Natural killer cell (primary cell): Measurements from ENCODE around the gene TNNT2. TPM values are rescaled to one million over a fixed set of nuclear protein-coding genes. Genes with fewer than 3 reads are reported as not detected.
A peak's percentile ranks its signal among the peaks of the same experiment; 100 is the strongest.

Source experiments
- ATAC-seq, 3 donors: fragments of 150-1000 bp in 2 of 3; fragments of 200-7000 bp in 1 of 3; cut with Tn5 transposase; 1 replicate in 1 of 3; 2 replicates in 2 of 3; pipeline ENCODE4 v1.10.0; 2021; ENCODE audit warnings: mild to moderate bottlenecking in 2 of 3, moderate library complexity in 2 of 3
- DNase-seq, 2 donors: peaks; one replicate each; pipeline versions ENCODE4 v3.0.0 to v3.0.0-alpha.2; 2013 to 2021; ENCODE audit warnings: mixed read lengths in 1 of 2
- H3K27ac ChIP-seq: one replicate; pipeline ENCODE4 v1.5.1; 2013; ENCODE audit warnings: mild to moderate bottlenecking, low read length
- H3K27me3 ChIP-seq: one replicate; pipeline ENCODE4 v1.6.1; 2013; ENCODE audit warnings: low read length; ENCODE audit not compliant: control insufficient read depth, insufficient read depth
- H3K36me3 ChIP-seq: one replicate; pipeline ENCODE4 v1.6.1; 2013; ENCODE audit warnings: low read length; ENCODE audit not compliant: control insufficient read depth, insufficient read depth
- H3K4me1 ChIP-seq: one replicate; pipeline ENCODE4 v1.6.1; 2013; ENCODE audit warnings: low read length; ENCODE audit not compliant: control insufficient read depth, insufficient read depth
- H3K4me3 ChIP-seq: one replicate; pipeline ENCODE4 v1.5.1; 2013; ENCODE audit warnings: low read length
- H3K9me3 ChIP-seq: one replicate; pipeline ENCODE4 v1.6.1; 2013; ENCODE audit warnings: low read length; ENCODE audit not compliant: control insufficient read depth, insufficient read depth
- H3K27ac Mint-ChIP-seq, 2 donors: one replicate each; pipeline ENCODE4 v1.8.0; 2022; ENCODE audit warnings: mild to moderate bottlenecking in 2 of 2, mixed read lengths in 2 of 2, moderate library complexity in 1 of 2
- H3K27me3 Mint-ChIP-seq, 2 donors: one replicate each; pipeline ENCODE4 v1.8.0; 2022; ENCODE audit warnings: low read depth in 2 of 2, mixed read lengths in 2 of 2
- H3K36me3 Mint-ChIP-seq: one replicate; pipeline ENCODE4 v1.8.0; 2022; ENCODE audit warnings: mixed read lengths
- H3K4me1 Mint-ChIP-seq, 2 donors: one replicate each; pipeline ENCODE4 v1.8.0; 2022; ENCODE audit warnings: mixed read lengths in 2 of 2
- H3K4me3 Mint-ChIP-seq: one replicate; pipeline ENCODE4 v1.8.0; 2022; ENCODE audit warnings: mild to moderate bottlenecking, moderate library complexity, mixed read lengths
- H3K9me3 Mint-ChIP-seq, 2 donors: one replicate each; pipeline ENCODE4 v1.8.0; 2022; ENCODE audit warnings: mixed read lengths in 2 of 2
- WGBS: methylation state at CpG from one replicate; pipeline ENCODE4 v1.1.7; 2013; ENCODE audit warnings: missing lambda C conversion rate; ENCODE audit not compliant: insufficient coverage; 5-methylcytosine and 5-hydroxymethylcytosine counted together
- intact Hi-C: fragments of 100-400 bp; cut with micrococcal nuclease; formaldehyde crosslinking; loops from one replicate; pipeline ENCODE4 v1.14.2; 2022
- total RNA-seq, 4 donors: library from RNA; stranded (reverse); fragments of 120-200 nt in 1 of 4; gene quantifications; one replicate each; pipeline versions ENCODE4 v1.2.3 to v1.2.4, GENCODE V29; 2013 to 2022
- TF ChIP-seq, protein P1 (sequence below): fragments of 200-600 bp; IDR thresholded peaks from one replicate; pipeline ENCODE4 v1.8.0; 2022; ENCODE audit warnings: antibody characterized with exemption

Gene TNNT2
- total RNA-seq, 3 donors from 2014 or later (not counting 1 experiment from before 2014, with no cell fraction given): not detected

GRCh38 chr1:201313086-201313485, 64.4 kb downstream of the TNNT2 start:
- Mint-ChIP-seq H3K4me3 (no peak overlapping the region), H3K27me3 (peaks cover 0 to 30% of the 10 kb centered on the region in 2 donors), H3K36me3 (no peaks in the 10 kb centered on the region), H3K27ac (no peak overlapping the region), H3K4me1 (no peaks in the 10 kb centered on the region), H3K9me3 (no peaks in the 10 kb centered on the region)
- no peak overlapping the region for H3K27ac ChIP-seq
- no peak overlapping the region for H3K4me3 ChIP-seq
- peaks cover 9% of the 10 kb centered on the region for H3K4me1 ChIP-seq
- H3K9me3 ChIP-seq: no peaks in the 10 kb centered on the region
- DNase-seq: no peak
- intact Hi-C loops: no loop called here
- H3K27me3 ChIP-seq: no peaks in the 10 kb centered on the region
- 90% methylated on average over 16 of the region's 16 CpGs for WGBS
- H3K36me3 ChIP-seq: no peaks in the 10 kb centered on the region
- ATAC-seq: no peak
- TF ChIP-seq, protein P1, sequence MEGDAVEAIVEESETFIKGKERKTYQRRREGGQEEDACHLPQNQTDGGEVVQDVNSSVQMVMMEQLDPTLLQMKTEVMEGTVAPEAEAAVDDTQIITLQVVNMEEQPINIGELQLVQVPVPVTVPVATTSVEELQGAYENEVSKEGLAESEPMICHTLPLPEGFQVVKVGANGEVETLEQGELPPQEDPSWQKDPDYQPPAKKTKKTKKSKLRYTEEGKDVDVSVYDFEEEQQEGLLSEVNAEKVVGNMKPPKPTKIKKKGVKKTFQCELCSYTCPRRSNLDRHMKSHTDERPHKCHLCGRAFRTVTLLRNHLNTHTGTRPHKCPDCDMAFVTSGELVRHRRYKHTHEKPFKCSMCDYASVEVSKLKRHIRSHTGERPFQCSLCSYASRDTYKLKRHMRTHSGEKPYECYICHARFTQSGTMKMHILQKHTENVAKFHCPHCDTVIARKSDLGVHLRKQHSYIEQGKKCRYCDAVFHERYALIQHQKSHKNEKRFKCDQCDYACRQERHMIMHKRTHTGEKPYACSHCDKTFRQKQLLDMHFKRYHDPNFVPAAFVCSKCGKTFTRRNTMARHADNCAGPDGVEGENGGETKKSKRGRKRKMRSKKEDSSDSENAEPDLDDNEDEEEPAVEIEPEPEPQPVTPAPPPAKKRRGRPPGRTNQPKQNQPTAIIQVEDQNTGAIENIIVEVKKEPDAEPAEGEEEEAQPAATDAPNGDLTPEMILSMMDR: no peak

- Histone ChIP-seq H3K27ac (no peak overlapping the region), H3K9me3 (no peaks in the 10 kb centered on the region), H3K36me3 (no peaks in the 10 kb centered on the region), H3K27me3 (no peaks in the 10 kb centered on the region), H3K4me1 (peaks cover 9% of the 10 kb centered on the region), H3K4me3 (no peak overlapping the region)
- Mint-ChIP-seq H3K4me3 (no peak overlapping the region), H3K27ac (no peak overlapping the region), H3K36me3 (no peaks in the 10 kb centered on the region), H3K9me3 (no peaks in the 10 kb centered on the region), H3K27me3 (peaks cover 0 to 31% of the 10 kb centered on the region in 2 donors), H3K4me1 (no peaks in the 10 kb centered on the region)
- no peak for ATAC-seq
- no peak for DNase-seq
- 91% methylated on average over 7 of the region's 7 CpGs for WGBS
- intact Hi-C loops: no loop called here
- TF ChIP-seq, protein P1: no peak
Measured at GRCh38 chr1:201312298-201312697, 65.2 kb downstream of the TNNT2 start.

DNA sequence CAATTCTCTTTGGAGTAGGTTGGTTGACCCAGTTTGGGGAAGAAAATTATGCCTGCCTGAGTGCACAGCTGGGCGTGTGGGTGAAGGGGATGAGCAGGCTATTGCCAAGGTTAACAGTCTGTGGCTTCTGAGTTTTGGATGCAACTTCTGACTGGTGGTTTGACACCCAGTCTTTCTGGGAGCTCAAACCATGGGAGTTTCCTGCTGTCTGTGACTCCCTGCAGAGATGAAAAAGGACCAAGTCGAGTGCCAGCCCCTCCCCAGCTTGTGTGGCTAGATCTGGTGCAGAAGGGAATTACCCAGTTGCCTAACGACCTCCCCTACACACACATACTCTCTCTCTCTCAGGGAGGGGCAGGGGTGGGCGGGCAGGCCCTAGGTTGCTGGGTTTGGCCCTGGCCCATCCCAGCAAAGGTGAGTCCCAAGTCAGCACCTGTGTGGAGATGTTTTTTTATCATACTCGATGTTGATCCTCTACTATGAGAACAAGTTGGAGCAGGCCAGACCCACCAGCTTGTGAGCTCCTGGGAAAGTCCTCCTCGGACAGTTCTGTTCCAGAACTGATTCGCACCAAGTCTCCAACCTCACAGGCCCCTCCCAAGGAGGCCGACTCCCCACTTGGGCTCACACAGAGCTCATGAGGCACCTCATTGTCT, 66.0 kb downstream of the TNNT2 start:
- Histone ChIP-seq H3K27me3 (no peaks in the 10 kb centered on the region), H3K36me3 (no peaks in the 10 kb centered on the region), H3K4me1 (peaks cover 9% of the 10 kb centered on the region), H3K4me3 (no peak overlapping the region), H3K9me3 (no peaks in the 10 kb centered on the region), H3K27ac (no peak overlapping the region)
- no peaks in the 10 kb centered on the region for H3K36me3 Mint-ChIP-seq
- WGBS: 67% methylated on average over 6 of the region's 8 CpGs
- TF ChIP-seq, protein P1: no peak
- ATAC-seq (peak in 1 of 3 donors; percentile 36), DNase-seq (peak in 1 of 2 donors; percentile 36)
- peaks cover 0 to 28% of the 10 kb centered on the region in 2 donors for H3K27me3 Mint-ChIP-seq
- no peak overlapping the region for H3K27ac Mint-ChIP-seq
- no peaks in the 10 kb centered on the region for H3K4me1 Mint-ChIP-seq
- intact Hi-C loops: no loop called here
- no peak overlapping the region for H3K4me3 Mint-ChIP-seq
- no peaks in the 10 kb centered on the region for H3K9me3 Mint-ChIP-seq

DNA sequence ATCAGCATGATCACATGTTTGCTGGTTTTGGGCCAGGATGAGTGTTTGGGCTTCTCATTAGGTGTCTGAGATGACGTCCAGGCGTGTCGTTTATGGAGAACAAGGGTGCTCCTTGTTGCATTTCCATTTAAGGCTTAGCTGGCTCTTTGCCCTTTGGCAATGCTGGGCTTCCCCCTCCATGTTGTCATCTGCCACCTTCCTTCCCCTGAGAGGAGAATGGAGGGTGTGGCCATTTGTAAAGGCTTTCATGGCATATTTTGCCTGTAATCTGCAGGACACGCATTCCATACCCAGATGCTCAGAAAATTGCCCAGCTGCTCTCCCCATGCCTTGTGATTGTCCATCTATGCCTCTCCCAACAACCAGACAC, 66.5 kb downstream of the TNNT2 start:
- TF ChIP-seq, protein P1: no peak
- Mint-ChIP-seq H3K36me3 (no peaks in the 10 kb centered on the region), H3K9me3 (no peaks in the 10 kb centered on the region), H3K4me3 (no peak overlapping the region), H3K27ac (no peak overlapping the region), H3K27me3 (peaks cover 0 to 28% of the 10 kb centered on the region in 2 donors), H3K4me1 (no peaks in the 10 kb centered on the region)
- Histone ChIP-seq H3K9me3 (no peaks in the 10 kb centered on the region), H3K27ac (no peak overlapping the region), H3K27me3 (no peaks in the 10 kb centered on the region), H3K36me3 (no peaks in the 10 kb centered on the region), H3K4me3 (no peak overlapping the region), H3K4me1 (peaks cover 9% of the 10 kb centered on the region)
- DNase-seq: no peak
- WGBS: 90% methylated on average over 4 of the region's 4 CpGs
- ATAC-seq: no peak
- intact Hi-C loops: no loop called here
